Colonic mucosa (tissue), 4 donors: ENCODE data around the gene KRTAP5-6. TPM values are rescaled to one million over a fixed set of nuclear protein-coding genes. Genes with fewer than 3 reads are reported as not detected.

Source experiments
- DNase-seq: peaks from one replicate; pipeline ENCODE4 v3.0.0-alpha.2; 2020
- H3K27ac ChIP-seq: fragments of 200-600 bp; one replicate; pipeline ENCODE4 v1.8.0; 2021
- H3K27me3 ChIP-seq: fragments of 200-600 bp; one replicate; pipeline ENCODE4 v1.8.0; 2021
- H3K36me3 ChIP-seq: fragments of 200-600 bp; one replicate; pipeline ENCODE4 v1.8.0; 2021
- H3K4me1 ChIP-seq: fragments of 200-600 bp; one replicate; pipeline ENCODE4 v1.8.0; 2021; ENCODE audit warnings: mild to moderate bottlenecking
- H3K4me3 ChIP-seq: fragments of 200-600 bp; one replicate; pipeline ENCODE4 v1.8.0; 2021
- H3K9ac ChIP-seq, 2 donors: one replicate each; pipeline ENCODE4 v1.7.0; 2013; ENCODE audit warnings: control low read depth in 2 of 2, low read depth in 2 of 2, low read length in 2 of 2
- H3K9me3 ChIP-seq: fragments of 200-600 bp; one replicate; pipeline ENCODE4 v1.8.0; 2021
- CTCF ChIP-seq: fragments of 200-600 bp; IDR thresholded peaks from one replicate; pipeline ENCODE4 v1.8.0; 2022; ENCODE audit warnings: antibody characterized with exemption, mild to moderate bottlenecking
- intact Hi-C: fragments of 100-400 bp; cut with DNase I; formaldehyde crosslinking; loops from one replicate; pipeline ENCODE4 v1.14.1; 2022
- total RNA-seq, 2 donors: library from RNA; stranded (reverse); fragmentation: NEBNext Ultra II Directional in 1 of 2; extraction: Animal tissue kit (Norgen Biotek cat#: 25700) in 1 of 2; gene quantifications; one replicate each; pipeline ENCODE4 v1.2.1, GENCODE V29; 2021
- donor health status: healthy.
- donor health status: DM: no; HTN: no; CAD: no.
- donor health status: DM: no; HTN: no; CAD: no.

KRTAP5-6 gene
- total RNA-seq, 2 donors from 2014 or later, result not detected

DNA sequence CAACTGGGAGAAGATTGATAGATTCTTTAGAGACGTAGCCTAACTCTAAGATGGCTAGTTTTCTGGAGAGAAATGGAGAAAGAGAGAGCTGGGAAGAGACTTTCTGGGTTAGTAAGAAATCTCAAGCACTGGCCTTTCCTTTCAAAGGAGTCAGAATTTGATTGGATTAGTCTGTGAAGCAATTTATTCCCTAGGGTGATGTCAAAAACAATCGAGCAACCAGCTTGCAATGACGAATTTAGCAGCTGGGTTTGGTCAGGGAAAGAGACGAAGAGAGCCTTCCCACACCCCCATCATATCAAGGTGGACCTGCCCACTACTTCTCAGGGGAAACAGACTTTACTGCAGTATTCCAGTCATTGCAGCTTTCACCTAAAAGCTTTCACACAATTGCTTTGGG lies 10.8 kb downstream of the KRTAP5-6 start:
- Histone ChIP-seq H3K9ac (no peak overlapping the region), H3K4me3 (no peak overlapping the region), H3K27me3 (no peaks in the 10 kb centered on the region), H3K27ac (no peak overlapping the region), H3K9me3 (no peaks in the 10 kb centered on the region), H3K36me3 (no peaks in the 10 kb centered on the region), H3K4me1 (no peaks in the 10 kb centered on the region)
- TF ChIP-seq CTCF, result no peak
- intact Hi-C loops, result no loop called here
- no peak for DNase-seq

- Histone ChIP-seq H3K4me1 (no peaks in the 10 kb centered on the region), H3K36me3 (no peaks in the 10 kb centered on the region), H3K27ac (no peak overlapping the region), H3K9me3 (no peaks in the 10 kb centered on the region), H3K4me3 (no peak overlapping the region), H3K27me3 (no peaks in the 10 kb centered on the region), H3K9ac (no peak overlapping the region)
- no peak for TF ChIP-seq CTCF
- intact Hi-C loops, result no loop called here
- peak; percentile 7 for DNase-seq
Observed at GRCh38 chr11:1708716-1709115, 11.7 kb downstream of the KRTAP5-6 start.

- DNase-seq, result no peak
- H3K4me3 ChIP-seq, result no peak overlapping the region
- intact Hi-C loops, result no loop called here
- no peak overlapping the region for H3K9ac ChIP-seq
- no peak overlapping the region for H3K27ac ChIP-seq
- TF ChIP-seq CTCF, result no peak
- no peaks in the 10 kb centered on the region for H3K36me3 ChIP-seq
- no peaks in the 10 kb centered on the region for H3K4me1 ChIP-seq
- no peaks in the 10 kb centered on the region for H3K27me3 ChIP-seq
- H3K9me3 ChIP-seq, result no peaks in the 10 kb centered on the region
Observed at GRCh38 chr11:1714908-1715885, 18.2 kb downstream of the KRTAP5-6 start.

DNA sequence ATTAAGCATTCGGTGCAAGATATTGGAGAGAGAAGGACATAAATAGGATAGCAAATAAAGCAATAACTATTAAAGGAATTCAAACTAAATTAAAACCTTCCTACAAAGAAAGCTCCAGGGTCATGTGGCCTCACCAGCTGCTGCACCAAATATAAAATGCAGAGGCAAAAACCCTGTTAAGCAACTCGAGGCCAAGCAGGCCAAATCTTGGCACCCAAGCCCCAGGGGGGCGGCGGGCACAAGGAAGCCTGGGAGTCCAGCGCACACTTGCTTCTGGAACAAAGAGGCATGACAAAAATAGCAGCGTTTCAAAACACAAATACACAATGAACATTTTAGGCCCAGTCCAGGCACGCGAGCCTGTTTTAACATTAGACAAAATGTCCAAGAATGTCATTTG lies 20.8 kb downstream of the KRTAP5-6 start:
- DNase-seq, result no peak
- no peaks in the 10 kb centered on the region for H3K36me3 ChIP-seq
- no peaks in the 10 kb centered on the region for H3K4me1 ChIP-seq
- no peak overlapping the region for H3K27ac ChIP-seq
- no peak for TF ChIP-seq CTCF
- H3K27me3 ChIP-seq, result no peaks in the 10 kb centered on the region
- no peaks in the 10 kb centered on the region for H3K9me3 ChIP-seq
- H3K4me3 ChIP-seq, result no peak overlapping the region
- no peak overlapping the region for H3K9ac ChIP-seq
- intact Hi-C loops, result no loop called here

GRCh38 chr11:1718326-1718725 lies 21.3 kb downstream of the KRTAP5-6 start:
- no peak overlapping the region for H3K9ac ChIP-seq
- H3K27me3 ChIP-seq, result no peaks in the 10 kb centered on the region
- no peaks in the 10 kb centered on the region for H3K9me3 ChIP-seq
- intact Hi-C loops, result no loop called here
- no peak for DNase-seq
- no peak overlapping the region for H3K27ac ChIP-seq
- TF ChIP-seq CTCF, result no peak
- H3K4me1 ChIP-seq, result no peaks in the 10 kb centered on the region
- H3K36me3 ChIP-seq, result no peaks in the 10 kb centered on the region
- H3K4me3 ChIP-seq, result no peak overlapping the region
